GM19193 (cell line): ENCODE measurements around the gene CACNB2.
A peak's percentile ranks its signal among the peaks of the same experiment; 100 is the strongest.

Source experiments
- POLR2A ChIP-seq: IDR thresholded peaks from 4 replicates; pipeline ENCODE4 v1.6.1; 2011; ENCODE audit not compliant: insufficient read depth, insufficient read length; ENCODE audit errors: extremely low read depth

CACNB2 gene

DNA sequence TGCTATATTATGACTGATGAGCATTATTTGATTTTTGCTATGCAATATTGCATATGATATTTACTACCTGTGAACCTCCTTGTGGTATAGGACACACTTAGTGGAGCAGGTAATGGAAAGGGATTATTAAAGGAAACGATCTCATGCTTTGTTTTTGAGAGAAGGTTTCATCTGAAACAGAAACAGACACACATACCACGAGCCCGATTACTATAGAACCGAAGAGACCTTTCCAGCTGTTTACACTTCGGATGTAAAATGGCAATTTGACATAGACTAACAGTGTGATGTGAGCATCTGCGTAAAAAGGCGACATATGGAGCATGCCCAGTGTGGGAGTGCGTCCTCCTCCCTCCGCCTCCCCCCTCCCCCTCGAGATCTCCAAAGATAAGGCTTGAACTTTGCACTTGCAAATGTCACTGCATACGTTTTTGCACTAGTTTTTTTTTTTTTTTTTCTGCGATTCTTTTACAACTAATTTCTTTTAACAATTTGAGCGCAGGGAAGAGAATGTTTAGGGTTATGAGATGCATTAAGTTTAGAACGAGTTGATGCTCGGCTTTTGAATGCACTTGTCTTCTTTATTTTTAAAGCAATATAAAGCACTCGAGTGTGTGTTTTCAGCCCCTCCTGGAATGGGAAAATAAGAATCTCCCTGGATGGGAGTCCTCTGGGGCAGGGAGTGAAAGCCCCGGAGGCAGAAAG, 260.1 kb downstream of the CACNB2 start:
- TF ChIP-seq POLR2A, result peak; percentile 23

DNA sequence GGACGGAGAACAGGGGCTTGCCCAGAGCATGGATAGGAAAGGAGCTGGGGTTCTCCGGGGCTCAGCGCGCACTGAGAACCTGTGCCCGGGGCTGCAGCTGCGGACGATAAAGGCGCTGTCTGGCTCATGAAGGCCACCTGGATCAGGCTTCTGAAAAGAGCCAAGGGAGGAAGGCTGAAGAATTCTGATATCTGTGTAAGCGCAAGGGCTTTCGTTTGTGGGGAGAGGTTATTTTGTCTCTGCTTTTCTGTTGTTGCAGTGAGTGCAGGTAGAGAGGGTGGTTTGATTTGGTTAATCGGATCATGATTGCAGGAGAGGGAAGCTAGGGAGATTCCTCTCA, 260.7 kb downstream of the CACNB2 start:
- TF ChIP-seq POLR2A, result peak; percentile 47

DNA sequence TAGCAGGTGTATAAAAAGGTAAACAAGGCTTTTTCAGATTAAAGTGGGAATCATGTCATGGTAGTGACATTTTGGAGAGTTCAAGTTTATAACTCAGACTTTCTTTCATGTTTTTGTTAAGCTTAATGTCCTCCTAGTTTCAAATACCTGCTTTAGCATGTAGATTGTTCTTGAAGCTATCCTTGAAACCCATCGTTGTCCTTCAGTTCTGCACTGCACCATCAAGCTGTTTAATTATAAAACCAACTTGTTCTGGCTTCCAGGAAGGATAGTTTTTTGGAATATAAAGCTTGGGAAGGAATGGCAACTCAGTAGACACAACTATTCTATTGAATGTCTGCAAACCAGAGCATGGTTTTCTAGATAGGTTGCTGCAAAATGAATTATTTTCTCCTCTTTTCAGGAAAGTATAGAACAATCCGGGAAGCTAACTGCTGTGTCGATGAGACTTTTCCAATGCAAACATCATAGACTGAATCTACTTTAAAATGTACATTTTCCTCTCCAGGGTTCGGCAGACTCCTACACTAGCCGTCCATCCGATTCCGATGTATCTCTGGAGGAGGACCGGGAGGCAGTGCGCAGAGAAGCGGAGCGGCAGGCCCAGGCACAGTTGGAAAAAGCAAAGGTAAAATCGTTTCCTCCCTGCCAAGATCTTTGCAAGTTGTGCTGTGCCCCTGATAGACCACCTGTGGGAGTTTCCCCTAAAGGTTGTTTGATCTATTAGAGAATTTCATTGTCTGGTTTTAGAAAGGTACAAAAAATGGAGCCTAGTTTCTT, 261.4 kb downstream of the CACNB2 start:
- TF ChIP-seq POLR2A, result no peak

DNA sequence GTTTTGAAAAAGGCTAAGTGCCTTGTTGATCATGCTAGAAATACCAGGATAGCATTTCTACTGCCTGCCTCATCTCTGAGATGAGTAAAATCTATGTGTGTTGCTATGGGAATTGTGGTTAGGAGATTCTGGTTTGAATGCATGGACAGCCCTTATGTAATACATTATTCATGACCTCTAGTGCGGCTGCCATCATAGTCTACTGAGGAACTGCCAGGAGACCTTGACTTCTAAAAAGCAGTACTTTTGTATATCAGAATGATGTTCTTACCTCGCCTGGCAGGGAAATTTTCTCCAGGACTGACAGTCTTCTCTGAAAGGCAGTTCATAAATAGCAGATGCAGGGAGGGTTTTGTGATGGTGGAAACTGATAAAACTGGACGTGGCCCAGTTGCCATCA, 262.6 kb downstream of the CACNB2 start:
- no peak for TF ChIP-seq POLR2A

DNA sequence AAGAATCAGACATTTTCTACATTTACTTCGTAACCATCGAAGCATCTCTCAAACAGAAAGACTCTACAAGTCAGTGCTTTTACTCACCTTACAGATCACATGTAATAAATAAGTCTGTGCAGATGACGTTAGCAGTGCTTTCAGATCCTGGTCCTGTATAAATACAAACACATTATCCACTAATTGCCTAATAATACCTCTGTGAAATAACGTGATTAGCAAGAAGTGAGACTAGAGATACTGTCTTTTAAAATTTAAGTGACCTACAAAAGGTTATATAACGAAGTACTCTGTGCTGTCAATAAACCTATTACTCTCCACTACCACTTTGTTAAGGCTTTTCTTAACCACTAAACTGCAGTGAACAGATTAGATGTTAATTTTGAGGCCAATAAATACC, 264.3 kb downstream of the CACNB2 start:
- no peak for TF ChIP-seq POLR2A

DNA sequence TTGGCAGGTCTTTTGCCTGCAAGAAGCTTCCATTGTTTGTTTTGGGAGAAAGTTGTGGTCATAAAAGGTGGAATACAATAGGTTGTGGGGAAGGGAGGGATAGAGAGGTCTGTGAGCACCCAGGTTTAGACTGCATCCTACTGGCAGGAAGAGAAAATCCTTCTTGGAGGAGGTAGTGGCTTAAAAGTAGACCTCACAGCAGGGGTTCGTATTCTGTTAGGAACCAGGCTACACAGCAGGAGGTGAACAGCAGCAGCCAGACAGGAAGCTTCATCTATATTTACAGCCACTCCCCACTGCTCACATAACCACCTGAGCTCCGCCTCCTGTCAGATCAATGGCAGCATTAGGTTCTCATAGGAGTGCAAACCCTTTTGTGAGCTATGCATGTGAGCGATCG, 265.9 kb downstream of the CACNB2 start:
- no peak for TF ChIP-seq POLR2A

DNA sequence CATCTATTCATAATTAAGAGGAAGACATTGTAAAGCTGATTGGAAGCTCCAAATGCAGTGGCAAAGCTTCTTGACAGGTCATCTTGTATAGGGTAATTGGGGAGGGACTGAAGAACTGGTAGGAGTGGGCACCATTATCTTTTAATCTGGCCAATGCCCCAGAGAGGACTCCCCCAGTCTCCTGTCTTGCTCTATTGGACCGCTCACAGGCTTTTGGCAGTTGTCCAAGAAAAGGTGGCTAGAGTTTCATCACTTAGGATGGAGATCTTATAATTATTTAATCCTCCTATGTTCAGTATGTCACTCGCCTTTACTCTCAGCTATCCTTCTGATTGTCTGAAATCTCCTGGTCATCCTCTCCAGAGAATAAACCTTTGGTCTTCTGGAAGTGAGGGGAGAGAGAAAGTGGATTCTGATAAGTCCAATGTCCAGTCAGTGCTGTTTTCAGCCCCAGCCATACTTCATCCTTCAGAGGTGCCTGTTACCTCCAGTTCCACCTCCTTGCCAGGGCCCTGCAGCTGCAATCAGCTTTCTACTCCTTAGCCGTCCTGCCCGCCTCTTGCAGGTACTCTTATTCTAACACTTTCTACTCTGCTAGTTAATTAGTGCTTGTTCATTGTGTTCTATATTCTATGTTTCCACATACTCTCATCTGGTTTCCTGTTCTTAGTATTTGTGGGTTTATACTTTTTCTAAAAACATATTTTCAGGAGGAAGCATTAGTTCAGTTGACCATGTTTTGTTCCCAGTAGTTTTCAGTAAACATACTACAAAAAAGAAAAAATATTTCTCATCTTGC, 269.6 kb downstream of the CACNB2 start:
- no peak for TF ChIP-seq POLR2A

DNA sequence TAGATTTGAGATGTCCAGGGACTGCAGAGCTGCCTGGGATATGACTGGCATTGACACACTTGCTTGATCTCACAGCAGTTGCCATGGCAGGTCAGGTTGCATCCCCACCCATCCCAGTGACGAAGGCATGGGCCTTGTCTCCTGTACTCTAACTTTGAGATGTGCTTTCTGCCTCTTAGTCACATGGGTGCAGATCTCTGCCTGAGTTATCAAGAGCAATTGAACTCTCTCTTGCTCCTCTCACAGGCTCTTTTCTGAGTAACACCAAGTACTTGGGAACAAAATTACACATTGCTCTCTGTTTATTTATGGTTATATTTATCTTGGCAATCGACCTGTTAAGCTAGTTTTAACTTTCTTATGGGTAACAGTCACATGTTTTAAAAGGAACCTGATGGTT, 273.8 kb downstream of the CACNB2 start:
- TF ChIP-seq POLR2A, result no peak

DNA sequence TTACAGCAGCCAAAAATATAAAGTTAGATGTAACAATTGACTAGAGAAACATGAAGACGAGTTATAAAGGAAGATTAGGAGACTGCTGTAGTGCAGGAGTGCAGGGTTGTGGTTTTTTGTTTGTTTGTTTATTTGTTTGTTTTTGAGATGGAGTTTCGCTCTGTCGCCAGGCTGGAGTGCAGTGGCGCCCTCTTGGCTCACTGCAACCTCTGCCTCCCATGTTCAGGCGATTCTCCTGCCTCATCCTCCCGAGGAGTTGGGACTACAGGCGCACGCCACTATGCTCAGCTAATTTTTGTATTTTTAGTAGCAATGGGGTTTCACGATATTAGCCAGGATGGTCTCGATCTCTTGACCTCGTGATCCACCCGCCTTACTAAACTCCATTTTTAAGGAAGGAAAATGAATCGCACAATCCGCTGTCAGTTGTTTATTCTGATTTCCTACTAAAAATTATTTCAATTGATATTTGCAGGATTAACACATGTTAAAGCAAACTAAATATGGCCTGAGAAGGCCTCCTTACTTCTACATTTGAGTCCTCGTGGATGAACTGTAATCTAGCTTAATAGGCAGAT, 277.8 kb downstream of the CACNB2 start:
- TF ChIP-seq POLR2A, result no peak

DNA sequence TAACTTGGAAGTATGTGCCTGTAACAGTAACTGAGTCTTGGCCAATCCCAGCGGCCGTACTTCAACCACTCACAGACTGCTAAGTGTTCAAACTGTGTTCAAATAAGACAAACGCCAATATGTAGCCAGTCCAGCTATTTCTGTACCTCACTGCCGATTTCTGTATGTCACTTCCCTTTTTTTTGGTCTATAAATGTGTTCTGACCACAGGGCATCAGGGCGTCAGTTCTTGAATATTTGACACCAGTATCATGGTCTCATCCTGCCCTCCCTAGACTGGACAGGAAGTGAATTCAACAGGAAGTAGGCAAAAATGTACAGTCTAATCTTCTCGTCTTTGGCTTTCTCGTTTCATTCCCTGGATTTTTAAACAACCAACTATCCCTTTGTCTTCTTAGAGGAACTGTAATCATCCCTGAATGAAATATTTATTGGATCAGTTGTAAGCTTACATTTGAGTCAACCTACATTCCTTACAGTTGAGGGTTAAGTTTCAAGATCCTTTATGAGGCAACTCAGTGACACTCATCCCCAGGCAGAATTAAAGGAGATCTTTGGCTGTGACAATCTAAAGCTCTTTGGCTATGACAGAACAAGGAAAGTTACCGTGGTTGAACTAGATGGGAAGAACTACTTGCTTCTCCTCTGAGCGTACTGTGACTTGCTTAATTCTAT, 278.5 kb downstream of the CACNB2 start:
- TF ChIP-seq POLR2A, result no peak

DNA sequence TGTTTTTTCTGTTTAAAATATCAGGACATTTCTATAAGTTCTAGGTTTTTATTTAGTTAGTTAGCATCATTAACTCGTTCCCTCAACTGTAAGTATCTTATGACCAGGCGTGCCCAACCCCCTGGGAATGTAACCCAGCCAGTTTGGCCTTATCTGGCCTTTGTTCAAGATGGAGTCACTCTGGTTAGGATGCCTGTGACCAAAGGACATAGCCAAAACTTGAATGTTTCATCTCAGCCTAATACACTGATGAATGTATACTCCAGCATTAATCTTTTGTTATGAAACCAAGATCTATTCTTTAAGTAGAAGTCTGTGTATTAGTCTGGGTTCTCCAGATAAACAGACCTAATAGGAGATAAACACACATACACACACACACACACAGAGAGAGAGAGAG, 279.7 kb downstream of the CACNB2 start:
- no peak for TF ChIP-seq POLR2A

DNA sequence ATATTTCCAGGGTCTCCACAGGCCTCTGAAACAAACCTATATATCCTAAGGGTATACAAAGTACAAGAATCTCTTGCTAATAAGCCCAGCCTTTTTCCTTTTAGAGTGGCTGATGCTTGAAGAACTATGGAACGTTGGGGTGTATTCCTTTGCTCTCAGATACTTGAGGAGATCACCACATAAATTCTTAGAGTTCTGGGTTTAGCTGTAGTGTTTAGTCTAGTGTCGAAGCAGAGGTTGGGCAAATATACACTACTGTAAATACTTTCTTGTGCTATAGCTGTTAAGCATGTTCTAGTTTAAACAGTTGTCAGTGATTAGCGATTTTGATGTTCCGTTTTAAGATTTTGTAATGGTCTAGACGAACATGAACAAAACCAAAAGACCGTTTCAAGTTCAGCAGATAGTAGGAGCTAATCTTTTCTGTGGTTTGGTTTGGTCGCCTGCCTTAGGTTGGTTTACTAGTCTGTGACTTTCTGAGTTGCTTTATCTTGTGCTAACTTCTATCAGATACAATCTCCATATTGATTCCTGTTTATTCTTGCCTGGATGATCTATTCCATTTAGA, 281.6 kb downstream of the CACNB2 start:
- no peak for TF ChIP-seq POLR2A

DNA sequence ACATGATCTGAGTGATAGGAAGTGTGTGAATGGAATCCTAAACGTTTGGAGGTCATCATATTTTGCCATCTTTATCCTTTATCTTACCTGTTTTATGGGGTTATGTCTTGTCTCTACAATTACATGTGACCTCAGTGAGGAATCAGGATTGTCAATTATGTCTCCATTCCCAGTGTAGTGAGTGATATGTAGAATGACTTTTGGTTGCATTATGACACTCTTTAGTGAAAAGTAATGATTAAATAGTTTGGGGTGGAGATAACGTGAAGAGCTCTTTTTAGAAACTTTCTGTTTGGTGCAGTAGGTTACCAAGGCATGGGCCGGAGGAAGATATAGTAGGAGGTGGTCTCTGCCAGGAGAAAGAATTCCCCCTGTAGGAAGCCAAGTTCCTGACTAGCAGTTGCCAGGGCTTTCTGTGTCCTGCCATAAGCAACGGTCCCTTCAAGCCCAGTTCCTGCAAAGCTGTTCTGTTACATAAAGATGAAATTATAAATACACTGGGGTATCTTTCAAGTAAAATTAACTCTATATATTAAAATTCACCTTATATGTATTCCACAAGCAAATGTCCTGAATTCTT, 282.9 kb downstream of the CACNB2 start:
- TF ChIP-seq POLR2A, result no peak

DNA sequence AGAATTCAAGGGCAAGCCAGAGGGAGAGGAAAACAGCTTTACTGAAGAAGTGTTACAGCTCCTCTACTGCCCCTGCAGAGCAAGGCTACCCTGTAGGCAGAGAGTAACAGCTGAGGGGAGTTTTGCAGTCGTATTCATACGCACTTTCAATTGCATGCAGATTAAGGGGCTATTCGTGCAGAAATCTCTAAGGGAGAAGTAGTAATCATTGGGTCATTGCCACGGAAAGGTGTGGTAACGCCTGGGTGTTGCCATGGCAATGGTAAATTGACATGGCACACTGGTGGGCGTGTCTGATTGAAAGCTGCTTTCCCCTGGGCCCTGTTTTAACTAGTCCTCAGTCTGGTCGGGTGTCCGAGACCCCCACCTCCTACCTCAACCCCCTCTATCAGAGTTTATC, 284.0 kb downstream of the CACNB2 start:
- no peak for TF ChIP-seq POLR2A
